GM18517 (cell line): ENCODE results near the gene CD320.
"Not testable (repeated sequence)": the region's sequence is repeated elsewhere in the genome, so short reads cannot be mapped to it uniquely, and the experiment has no call there.

Experiments used
- ATAC-seq: cut with Tn5 transposase; IDR thresholded peaks from one replicate; pipeline ENCODE4 v1.9.1; 2021; ENCODE audit warnings: mild to moderate bottlenecking, moderate library complexity; ENCODE audit not compliant: unreplicated experiment

Gene CD320

GRCh38 chr19:8307965-8308866 lies at the start of gene CD320:
TSS of gene CD320 (minus strand) at chr19:8308358. CDS start at chr19:8308290, 68 bp downstream.
- ATAC-seq, result peak; percentile 85

GRCh38 chr19:8357007-8357521 lies 48.9 kb upstream of the CD320 start:
- no peak for ATAC-seq

GRCh38 chr19:8355631-8356402 lies 47.7 kb upstream of the CD320 start:
- ATAC-seq, result no peak

- ATAC-seq, result not testable (repeated sequence)
Measured at GRCh38 chr19:8352845-8353244, 44.7 kb upstream of the CD320 start.

- ATAC-seq, result no peak
Measured at GRCh38 chr19:8352134-8352827, 44.1 kb upstream of the CD320 start.

GRCh38 chr19:8349629-8350372 lies 41.6 kb upstream of the CD320 start:
- not testable (repeated sequence) for ATAC-seq

- ATAC-seq, result no peak
Measured at GRCh38 chr19:8343483-8343844, 35.3 kb upstream of the CD320 start.

GRCh38 chr19:8342684-8343482 lies 34.7 kb upstream of the CD320 start, which contains the start of gene KANK3:
TSS of gene KANK3 (minus strand) at chr19:8343262. CDS start at chr19:8337828, 5,434 bp downstream.
- peak; percentile 78 for ATAC-seq

- no peak for ATAC-seq
Measured at GRCh38 chr19:8342316-8342683, 34.1 kb upstream of the CD320 start.

- not testable (repeated sequence) for ATAC-seq
Measured at GRCh38 chr19:8341504-8341903, 33.3 kb upstream of the CD320 start.

GRCh38 chr19:8340341-8341096 lies 32.4 kb upstream of the CD320 start:
- no peak for ATAC-seq

GRCh38 chr19:8338835-8339234 lies 30.7 kb upstream of the CD320 start:
- ATAC-seq, result no peak

- ATAC-seq, result no peak
Measured at GRCh38 chr19:8337728-8338127, 29.6 kb upstream of the CD320 start.

- no peak for ATAC-seq
Measured at GRCh38 chr19:8336660-8337059, 28.5 kb upstream of the CD320 start.

- no peak for ATAC-seq
Measured at GRCh38 chr19:8336072-8336569, 28.0 kb upstream of the CD320 start.

- peak; percentile 48 for ATAC-seq
Measured at GRCh38 chr19:8335343-8336071, 27.3 kb upstream of the CD320 start.

- no peak for ATAC-seq
Measured at GRCh38 chr19:8334458-8335342, 26.5 kb upstream of the CD320 start.
